Hematopoietic multipotent progenitor cell treated with erythropoietin and hydrocortisone succinate and interleukin-3 and kit ligand, for 6 days (in vitro differentiated cells): ENCODE data around the gene RNF225.
A peak's percentile ranks its signal among the peaks of the same experiment; 100 is the strongest.

Experiments used
- DNase-seq: peaks from one replicate; pipeline ENCODE4 v3.0.0-alpha.2; 2015

RNF225 gene

GRCh38 chr19:58387338-58388174 lies 7.9 kb upstream of the RNF225 start:
- DNase-seq, result peak; percentile 33

- no peak for DNase-seq
These were observed 7.3 kb upstream of the RNF225 start for GRCh38 chr19:58388175-58388526.

- DNase-seq, result no peak
These were observed 2.3 kb upstream of the RNF225 start for GRCh38 chr19:58392945-58393724.

GRCh38 chr19:58393725-58394033 lies 1.8 kb upstream of the RNF225 start:
- DNase-seq, result no peak

GRCh38 chr19:58394821-58395219 lies 636 bp upstream of the RNF225 start:
- DNase-seq, result no peak

GRCh38 chr19:58395979-58396627 lies 647 bp downstream of the RNF225 start:
- peak; percentile 38 for DNase-seq

- DNase-seq, result peak; percentile 3
These were observed 1.5 kb downstream of the RNF225 start for GRCh38 chr19:58396691-58397532.

GRCh38 chr19:58397533-58398037 lies 2.1 kb downstream of the RNF225 start:
- DNase-seq, result no peak

GRCh38 chr19:58398087-58398486 lies 2.6 kb downstream of the RNF225 start:
- DNase-seq, result no peak

- DNase-seq, result no peak
These were observed 3.1 kb downstream of the RNF225 start for GRCh38 chr19:58398545-58398944.

GRCh38 chr19:58399903-58400302 lies 4.4 kb downstream of the RNF225 start:
- no peak for DNase-seq

GRCh38 chr19:58400316-58400915 lies 5.0 kb downstream of the RNF225 start:
- DNase-seq, result peak; percentile 55

GRCh38 chr19:58400916-58401839 lies 5.7 kb downstream of the RNF225 start:
- peak; percentile 100 for DNase-seq

- no peak for DNase-seq
These were observed 6.5 kb downstream of the RNF225 start for GRCh38 chr19:58401840-58402421.

GRCh38 chr19:58403920-58404478 lies 8.5 kb downstream of the RNF225 start:
- peak; percentile 38 for DNase-seq

GRCh38 chr19:58406818-58407657 lies 11.6 kb downstream of the RNF225 start:
- DNase-seq, result peak; percentile 57

GRCh38 chr19:58407658-58408151 lies 12.2 kb downstream of the RNF225 start:
- DNase-seq, result peak; percentile 63

GRCh38 chr19:58408152-58409009 lies 12.9 kb downstream of the RNF225 start, which contains the start of gene ZNF584:
ZNF584 (plus strand) TSS chr19:58408649; CDS start chr19:58409148, 499 bp downstream.
- DNase-seq, result peak; percentile 99
